Thyroid gland (tissue), 4 donors: ENCODE data around the gene CDC42EP4. TPM values are rescaled to one million over a fixed set of nuclear protein-coding genes. Genes with fewer than 3 reads are reported as not detected.

Experiments
- DNase-seq, 2 donors: peaks; one replicate each; pipeline ENCODE4 v3.0.0-alpha.2; 2019
- H3K27ac ChIP-seq, 3 donors: fragments of 200-600 bp; sonication (generic); 1 replicate in 2 of 3; 2 replicates in 1 of 3; pipeline ENCODE4 v1.5.1; 2016 to 2019; ENCODE audit warnings: mild to moderate bottlenecking in 1 of 3, moderate library complexity in 1 of 3
- H3K27me3 ChIP-seq: fragments of 200-600 bp; sonication (generic); one replicate; pipeline ENCODE4 v1.5.1; 2019
- H3K36me3 ChIP-seq, 2 donors: fragments of 200-600 bp; sonication (generic); one replicate each; pipeline ENCODE4 v1.5.1; 2016 to 2019
- H3K4me1 ChIP-seq, 2 donors: fragments of 200-600 bp; sonication (generic); one replicate each; pipeline ENCODE4 v1.5.1; 2017 to 2019
- H3K4me3 ChIP-seq, 3 donors: fragments of 200-600 bp; sonication (generic); replicated peaks in 1 of 3; 1 replicate in 2 of 3; 2 replicates in 1 of 3; pipeline ENCODE4 v1.5.1; 2016; ENCODE audit warnings: mild to moderate bottlenecking in 1 of 3
- H3K9me3 ChIP-seq: fragments of 200-600 bp; sonication (generic); one replicate; pipeline ENCODE4 v1.5.1; 2017
- CTCF ChIP-seq, 6 experiments: fragments of 200-600 bp in 3 of 6; fragments of 450-650 bp in 3 of 6; sonication (generic) in 3 of 6; IDR thresholded peaks; one replicate each; pipeline ENCODE4 v1.5.1; 2016 to 2019; ENCODE audit warnings: antibody characterized with exemption in 6 of 6, mild to moderate bottlenecking in 2 of 6, inconsistent platforms in 1 of 6, moderate library complexity in 1 of 6
- POLR2A ChIP-seq, 2 donors: fragments of 450-650 bp; IDR thresholded peaks; one replicate each; pipeline ENCODE4 v1.6.1; 2017; ENCODE audit warnings: antibody characterized with exemption in 2 of 2, mild to moderate bottlenecking in 2 of 2, moderate library complexity in 1 of 2
- WGBS, 2 donors: methylation state at CpG; one replicate each; pipeline ENCODE4 v1.1.5; 2017; 5-methylcytosine and 5-hydroxymethylcytosine counted together
- intact Hi-C: fragments of 100-400 bp; cut with DNase I; formaldehyde crosslinking; loops from one replicate; pipeline ENCODE4 v1.15.1; 2023
- total RNA-seq, 4 donors: library from RNA; depleted of rRNA; stranded (reverse); fragments of >200 nt; gene quantifications; one replicate each; pipeline ENCODE4 v1.2.3, GENCODE V29; 2016

CDC42EP4 gene
- total RNA-seq, 4 donors from 2014 or later, result 68.7 to 172 (median 97.3) TPM

DNA sequence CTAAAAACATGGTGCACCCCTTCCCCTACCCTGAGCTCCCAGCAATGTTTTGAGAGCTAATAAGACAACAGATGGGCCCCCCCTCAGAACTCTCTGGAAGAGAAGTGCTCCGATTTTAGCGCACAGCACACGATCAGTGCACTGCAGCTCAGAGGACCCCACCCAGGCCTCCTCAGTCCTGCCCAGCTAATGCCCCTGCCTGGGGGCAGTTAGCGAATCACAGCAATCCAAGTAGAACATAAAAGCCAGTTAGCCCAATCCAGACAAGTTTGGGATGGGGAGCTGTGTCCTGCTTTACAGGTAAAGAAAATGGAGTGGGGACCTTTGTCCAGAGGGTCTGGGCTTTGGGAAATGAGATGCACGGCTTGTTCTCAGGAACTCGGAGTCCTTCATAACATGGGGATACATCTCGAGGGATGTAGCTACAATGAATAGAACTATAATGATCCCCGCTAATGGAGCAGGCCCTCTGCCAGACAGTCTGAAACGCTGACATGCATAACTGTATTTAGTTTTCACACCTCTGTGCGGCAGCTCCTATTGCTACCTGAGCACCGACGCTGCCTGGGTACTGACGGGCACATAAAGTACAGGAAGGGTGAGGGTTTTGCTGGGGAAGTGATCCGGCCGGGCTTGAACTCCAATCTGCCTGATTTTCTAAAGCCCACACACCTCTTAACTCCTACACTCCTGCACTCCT, 29.7 kb upstream of the CDC42EP4 start:
- peak in 1 of 2 donors; percentile 22 for DNase-seq
- intact Hi-C loops, result no loop called here
- peak overlapping the region in 1 of 3 donors; percentile 37 for H3K27ac ChIP-seq
- 57% methylated on average over 15 of the region's 15 CpGs for WGBS, 2 donors
- H3K4me3 ChIP-seq, result no peak overlapping the region
- no peaks in the 10 kb centered on the region for H3K9me3 ChIP-seq
- no peak for TF ChIP-seq CTCF (IDR thresholded peaks at IDR 0.05)
- TF ChIP-seq POLR2A (IDR thresholded peaks at IDR 0.05), result no peak
- H3K27me3 ChIP-seq, result no peaks in the 10 kb centered on the region
- H3K4me1 ChIP-seq, result peaks cover 12 to 40% of the 10 kb centered on the region in 2 donors
- H3K36me3 ChIP-seq, result no peaks in the 10 kb centered on the region

DNA sequence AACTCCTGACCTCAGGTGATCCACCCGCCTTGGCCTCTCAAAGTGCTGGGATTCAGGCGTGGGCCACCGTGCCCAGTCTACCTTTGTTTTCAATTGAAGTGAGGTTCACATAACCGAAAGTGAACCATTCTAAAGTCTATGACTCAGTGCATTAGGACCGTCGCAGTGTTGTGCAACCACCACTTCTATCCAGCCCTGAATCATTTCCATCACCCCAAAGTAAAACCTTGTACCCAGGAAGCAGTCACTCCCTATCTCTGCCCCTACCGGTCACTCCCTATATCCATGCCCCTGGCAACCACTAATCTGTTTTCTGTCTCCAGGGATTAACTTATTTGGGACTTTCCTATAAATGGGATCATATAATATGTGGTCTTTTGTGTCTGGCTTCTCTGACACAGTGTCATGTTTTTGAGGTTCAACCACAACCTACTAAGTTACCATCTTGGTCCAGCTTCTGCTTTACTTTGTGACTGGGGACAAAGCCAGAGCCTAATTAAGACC, 28.3 kb upstream of the CDC42EP4 start:
- TF ChIP-seq POLR2A (IDR thresholded peaks at IDR 0.05), result no peak
- no peak for TF ChIP-seq CTCF (IDR thresholded peaks at IDR 0.05)
- Histone ChIP-seq H3K36me3 (no peaks in the 10 kb centered on the region), H3K4me1 (peaks cover 12 to 40% of the 10 kb centered on the region in 2 donors), H3K27ac (peak overlapping the region; percentile 35 to 62 (median 53)), H3K27me3 (no peaks in the 10 kb centered on the region), H3K4me3 (no peak overlapping the region), H3K9me3 (no peaks in the 10 kb centered on the region)
- intact Hi-C loops, result no loop called here
- WGBS, 2 donors, result 64 to 82% methylated on average over 7 of the region's 7 CpGs
- DNase-seq, result no peak

DNA sequence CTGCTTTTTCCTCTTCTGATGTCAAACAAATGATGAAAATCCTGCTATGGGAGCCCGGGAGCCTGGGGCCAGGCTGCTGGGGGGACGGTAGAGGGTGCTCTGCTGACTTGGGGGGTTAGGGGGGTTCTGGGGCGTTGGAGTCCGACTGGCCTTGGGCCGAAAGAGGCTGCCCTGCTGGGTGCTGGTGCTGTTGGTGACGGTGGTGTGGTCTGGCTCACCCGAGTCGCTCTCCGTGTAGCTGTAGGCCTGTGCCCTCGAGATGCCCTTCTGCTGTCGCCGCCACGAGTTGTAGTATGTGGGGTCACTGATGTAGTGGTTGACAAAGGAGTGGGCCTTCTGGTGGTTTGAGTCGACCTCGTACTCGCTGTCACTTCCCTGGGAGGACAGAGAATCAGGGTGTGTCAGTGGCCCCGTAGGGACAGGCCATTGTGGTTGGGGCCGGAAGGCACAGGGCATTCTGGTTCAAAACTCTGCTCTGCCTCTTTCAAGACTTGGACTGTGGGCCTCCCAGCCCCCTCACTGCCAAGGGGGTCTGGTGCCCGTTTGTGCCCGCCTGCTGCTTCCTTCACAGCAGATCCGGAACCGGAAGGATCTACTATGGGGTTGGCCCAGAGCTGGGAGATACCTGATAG, 26.9 kb upstream of the CDC42EP4 start:
- DNase-seq, result no peak
- H3K36me3 ChIP-seq, result no peaks in the 10 kb centered on the region
- WGBS, 2 donors, result 88 to 89% methylated on average over 19 to 21 of the region's 22 CpGs
- TF ChIP-seq CTCF (IDR thresholded peaks at IDR 0.05) (no peak), POLR2A (IDR thresholded peaks at IDR 0.05) (no peak)
- H3K27ac ChIP-seq, result peak overlapping the region; percentile 50 to 62 (median 50)
- peaks cover 12 to 38% of the 10 kb centered on the region in 2 donors for H3K4me1 ChIP-seq
- H3K4me3 ChIP-seq, result no peak overlapping the region
- no peaks in the 10 kb centered on the region for H3K27me3 ChIP-seq
- no peaks in the 10 kb centered on the region for H3K9me3 ChIP-seq
- intact Hi-C loops, result no loop called here

- 34 to 49% methylated on average over 13 of the region's 13 CpGs for WGBS, 2 donors
- no peak overlapping the region for H3K4me3 ChIP-seq
These were observed 26.3 kb upstream of the CDC42EP4 start for GRCh38 chr17:73338050-73338521.

More at GRCh38 chr17:73338050-73338521, 26.3 kb upstream of the CDC42EP4 start:
- peak; percentile 40 to 45 for DNase-seq
- Histone ChIP-seq H3K27ac (peak overlapping the region; percentile 50 to 62 (median 50)), H3K27me3 (no peaks in the 10 kb centered on the region), H3K36me3 (no peaks in the 10 kb centered on the region), H3K4me1 (peaks cover 11 to 32% of the 10 kb centered on the region in 2 donors), H3K9me3 (no peaks in the 10 kb centered on the region)
- TF ChIP-seq CTCF (IDR thresholded peaks at IDR 0.05) (no peak), POLR2A (IDR thresholded peaks at IDR 0.05) (no peak)
- intact Hi-C loops, result no loop called here
